SK-N-SH (cell line): ENCODE data around the gene CT55. TPM values are rescaled to one million over a fixed set of nuclear protein-coding genes. Genes with fewer than 3 reads are reported as not detected.

Experiments used
- CTCF ChIA-PET: fragments of 300-600, 350-600 bp; formaldehyde crosslinking; extraction: SDS; loops from one replicate; lab custom pipeline; 2021; lab: Yijun Ruan, JAX
- POLR2A ChIA-PET: fragments of 350-600 bp; sonication (Branson Sonifier 250); formaldehyde crosslinking; extraction: SDS; loops from one replicate; lab custom pipeline; 2020; ENCODE audit warnings: antibody characterized with exemption, inconsistent platforms; lab: Yijun Ruan, JAX
- DNase-seq: peaks from one replicate; pipeline ENCODE4 v3.0.0; 2012
- H2AFZ ChIP-seq: fragments of 200-600 bp; sonication (generic); 2 replicates; pipeline ENCODE4 v1.8.1; 2016; ENCODE audit warnings: antibody characterized with exemption, mild to moderate bottlenecking, low read depth
- H3F3A ChIP-seq: fragments of 200-600 bp; sonication (generic); replicated peaks from 2 replicates; pipeline ENCODE3; 2016; ENCODE audit warnings: antibody characterized with exemption, mild to moderate bottlenecking; ENCODE audit not compliant: insufficient read depth
- H3K27ac ChIP-seq, 2 experiments: fragments of 200-500 bp in 1 of 2; fragments of 200-600 bp in 1 of 2; sonication (Bioruptor generic) in 1 of 2; sonication (generic), shearing (Covaris generic) in 1 of 2; 2 replicates each; pipeline versions ENCODE4 v1.5.1 to v1.6.1; 2014 to 2016; ENCODE audit warnings: low read depth in 2 of 2, inconsistent platforms in 1 of 2, low read length in 1 of 2, mild to moderate bottlenecking in 1 of 2, mixed read lengths in 1 of 2
- H3K27me3 ChIP-seq: fragments of 200-600 bp; sonication (generic), shearing (Covaris generic); 2 replicates; pipeline ENCODE4 v1.6.1; 2016; ENCODE audit warnings: mixed run types; ENCODE audit not compliant: insufficient read depth
- H3K36me3 ChIP-seq, 2 experiments: fragments of 200-500 bp in 1 of 2; fragments of 200-600 bp in 1 of 2; sonication (Bioruptor generic) in 1 of 2; sonication (generic) in 1 of 2; replicated peaks in 1 of 2; 2 replicates each; pipeline versions ENCODE3 to v1.5.1; 2014 to 2016; ENCODE audit warnings: low read length in 1 of 2, mild to moderate bottlenecking in 1 of 2; ENCODE audit not compliant: insufficient read depth in 2 of 2, control insufficient read depth in 1 of 2
- H3K4me1 ChIP-seq, 2 experiments: fragments of 200-500 bp in 1 of 2; fragments of 200-600 bp in 1 of 2; sonication (Bioruptor generic) in 1 of 2; sonication (generic), shearing (Covaris generic) in 1 of 2; 2 replicates each; pipeline versions ENCODE4 v1.5.1 to v1.6.1; 2014 to 2016; ENCODE audit warnings: low read depth in 1 of 2, low read length in 1 of 2, mixed run types in 1 of 2; ENCODE audit not compliant: insufficient read depth in 2 of 2, control insufficient read depth in 1 of 2
- H3K4me2 ChIP-seq: fragments of 200-600 bp; sonication (generic), shearing (Covaris generic); 2 replicates; pipeline ENCODE4 v1.6.1; 2017; ENCODE audit warnings: mixed run types
- H3K4me3 ChIP-seq, 2 experiments: fragments of 200-500 bp in 1 of 2; fragments of 200-600 bp in 1 of 2; sonication (Bioruptor generic) in 1 of 2; sonication (generic), shearing (Covaris generic) in 1 of 2; 2 replicates each; pipeline versions ENCODE4 v1.5.1 to v1.8.1; 2014 to 2016; ENCODE audit warnings: low read depth in 2 of 2, inconsistent platforms in 1 of 2, low read length in 1 of 2, mild to moderate bottlenecking in 1 of 2, mixed read lengths in 1 of 2, moderate library complexity in 1 of 2
- H3K79me2 ChIP-seq: fragments of 200-600 bp; sonication (generic); 2 replicates; pipeline ENCODE4 v1.8.1; 2017; ENCODE audit warnings: mild to moderate bottlenecking; ENCODE audit not compliant: insufficient read depth
- H3K9ac ChIP-seq: fragments of 200-600 bp; sonication (generic); 2 replicates; pipeline ENCODE4 v1.6.1; 2017; ENCODE audit warnings: mixed run types
- H3K9me2 ChIP-seq: fragments of 200-600 bp; sonication (generic); 2 replicates; pipeline ENCODE4 v1.6.1; 2017; ENCODE audit warnings: mixed run types
- H3K9me3 ChIP-seq: fragments of 200-600 bp; sonication (generic); 2 replicates; pipeline ENCODE4 v1.6.1; 2017; ENCODE audit warnings: mixed run types, mild to moderate bottlenecking, moderate library complexity
- H4K20me1 ChIP-seq: fragments of 200-600 bp; sonication (generic); 2 replicates; pipeline ENCODE4 v1.6.1; 2017; ENCODE audit warnings: mild to moderate bottlenecking, mixed run types; ENCODE audit not compliant: insufficient read depth
- EP300 ChIP-seq, 2 experiments: IDR thresholded peaks; 2 replicates each; pipeline versions ENCODE4 v1.4.0 to v1.6.1; 2012; ENCODE audit warnings: borderline replicate concordance in 1 of 2, low read depth in 1 of 2, low read length in 1 of 2
- EZH2phosphoT487 ChIP-seq: fragments of 200-600 bp; sonication (generic); IDR thresholded peaks from 2 replicates; pipeline ENCODE4 v1.6.1; 2017; ENCODE audit warnings: low read depth, mixed run types, mild to moderate bottlenecking, antibody characterized with exemption, moderate library complexity, borderline replicate concordance
- FOSL2 ChIP-seq: IDR thresholded peaks from 2 replicates; pipeline ENCODE4 v1.4.0; 2012; ENCODE audit warnings: low read depth, mild to moderate bottlenecking, moderate library complexity, borderline replicate concordance
- FOXJ3 ChIP-seq: sonication (generic); formaldehyde crosslinking; IDR thresholded peaks from 2 replicates; pipeline ENCODE4 v1.5.1; 2020; ENCODE audit warnings: mild to moderate bottlenecking, missing genetic modification reagents
- FOXM1 ChIP-seq: IDR thresholded peaks from 2 replicates; pipeline ENCODE4 v1.4.0; 2012; ENCODE audit warnings: low read depth, mild to moderate bottlenecking
- GABPA ChIP-seq: IDR thresholded peaks from 2 replicates; pipeline ENCODE4 v1.4.0; 2012; ENCODE audit warnings: low read depth, mild to moderate bottlenecking
- JUND ChIP-seq: IDR thresholded peaks from 2 replicates; pipeline ENCODE4 v1.4.0; 2012
- MEF2A ChIP-seq: IDR thresholded peaks from 2 replicates; pipeline ENCODE4 v1.4.0; 2012; ENCODE audit warnings: low read depth, borderline replicate concordance
- NFIC ChIP-seq: IDR thresholded peaks from 2 replicates; pipeline ENCODE4 v1.4.0; 2012; ENCODE audit warnings: borderline replicate concordance
- POLR2AphosphoS5 ChIP-seq: IDR thresholded peaks from 2 replicates; pipeline ENCODE4 v1.6.1; 2012; ENCODE audit warnings: low read depth, low read length
- RAD21 ChIP-seq: IDR thresholded peaks from 2 replicates; pipeline ENCODE4 v1.6.1; 2012; ENCODE audit warnings: mild to moderate bottlenecking, low read length
- RCOR1 ChIP-seq: fragments of 150-350 bp; IDR thresholded peaks from 2 replicates; pipeline ENCODE4 v1.6.1; 2017; ENCODE audit warnings: antibody characterized with exemption, low read length
- RFX5 ChIP-seq: IDR thresholded peaks from 2 replicates; pipeline ENCODE4 v1.6.1; 2012; ENCODE audit warnings: mild to moderate bottlenecking, improper control_type of control experiment, low read length
- SMC3 ChIP-seq: IDR thresholded peaks from 2 replicates; pipeline ENCODE4 v1.6.1; 2012; ENCODE audit warnings: low read depth, low read length, improper control_type of control experiment
- TAF1 ChIP-seq: IDR thresholded peaks from 2 replicates; pipeline ENCODE4 v1.6.1; 2012; ENCODE audit warnings: low read depth, mild to moderate bottlenecking, low read length, moderate library complexity, borderline replicate concordance
- TCF12 ChIP-seq: IDR thresholded peaks from 2 replicates; pipeline ENCODE4 v1.4.0; 2012
- TEAD4 ChIP-seq: IDR thresholded peaks from 2 replicates; pipeline ENCODE4 v1.4.0; 2012; ENCODE audit warnings: mild to moderate bottlenecking, borderline replicate concordance; ENCODE audit not compliant: insufficient read depth
- YY1 ChIP-seq: IDR thresholded peaks from 2 replicates; pipeline ENCODE4 v1.4.0; 2012; ENCODE audit warnings: low read depth, mild to moderate bottlenecking
- ZBTB33 ChIP-seq: IDR thresholded peaks from 2 replicates; pipeline ENCODE4 v1.4.0; 2012; ENCODE audit warnings: low read depth, borderline replicate concordance
- WGBS: methylation state at CpG from one replicate; pipeline ENCODE4 v1.1.6; 2017; ENCODE audit warnings: low lambda C conversion rate; 5-methylcytosine and 5-hydroxymethylcytosine counted together
- polyA plus RNA-seq, 3 experiments: library from polyadenylated mRNA; depleted of rRNA; stranded (reverse); fragments of >200 nt; gene quantifications; 2 replicates each; pipeline ENCODE4 v1.2.3, GENCODE V29; 2012
- TF ChIP-seq, protein P1 (sequence below): fragments of 200-600 bp; sonication (generic); IDR thresholded peaks from 2 replicates; pipeline ENCODE4 v1.6.1; 2017; ENCODE audit warnings: antibody characterized with exemption, mild to moderate bottlenecking, moderate library complexity
- TF ChIP-seq, protein P2 (sequence below): IDR thresholded peaks from 2 replicates; pipeline ENCODE4; 2012

Gene CT55
- polyA plus RNA-seq, 1 of the 3 experiments (the other 2 are of a cell fraction), result 1.5 TPM

- DNase-seq, result peak; percentile 57
- Histone ChIP-seq H4K20me1 (no peaks in the 10 kb centered on the region), H3K9ac (no peak overlapping the region), H2AFZ (no peak overlapping the region), H3F3A (no peaks in the 10 kb centered on the region), H3K9me2 (no peaks in the 10 kb centered on the region), H3K79me2 (no peaks in the 10 kb centered on the region), H3K9me3 (no peaks in the 10 kb centered on the region), H3K27me3 (peaks cover 19% of the 10 kb centered on the region), H3K4me2 (no peak overlapping the region), H3K4me1 (no peaks in the 10 kb centered on the region), H3K4me3 (no peak overlapping the region), H3K36me3 (no peaks in the 10 kb centered on the region), H3K27ac (no peak overlapping the region)
- WGBS, result 2% methylated on average over 8 of the region's 8 CpGs
- TF ChIP-seq MEF2A, result no peak
- TF ChIP-seq RCOR1, result no peak
- peak; percentile 74 for TF ChIP-seq SMC3
- TF ChIP-seq TEAD4, result no peak
- TF ChIP-seq, protein P1, sequence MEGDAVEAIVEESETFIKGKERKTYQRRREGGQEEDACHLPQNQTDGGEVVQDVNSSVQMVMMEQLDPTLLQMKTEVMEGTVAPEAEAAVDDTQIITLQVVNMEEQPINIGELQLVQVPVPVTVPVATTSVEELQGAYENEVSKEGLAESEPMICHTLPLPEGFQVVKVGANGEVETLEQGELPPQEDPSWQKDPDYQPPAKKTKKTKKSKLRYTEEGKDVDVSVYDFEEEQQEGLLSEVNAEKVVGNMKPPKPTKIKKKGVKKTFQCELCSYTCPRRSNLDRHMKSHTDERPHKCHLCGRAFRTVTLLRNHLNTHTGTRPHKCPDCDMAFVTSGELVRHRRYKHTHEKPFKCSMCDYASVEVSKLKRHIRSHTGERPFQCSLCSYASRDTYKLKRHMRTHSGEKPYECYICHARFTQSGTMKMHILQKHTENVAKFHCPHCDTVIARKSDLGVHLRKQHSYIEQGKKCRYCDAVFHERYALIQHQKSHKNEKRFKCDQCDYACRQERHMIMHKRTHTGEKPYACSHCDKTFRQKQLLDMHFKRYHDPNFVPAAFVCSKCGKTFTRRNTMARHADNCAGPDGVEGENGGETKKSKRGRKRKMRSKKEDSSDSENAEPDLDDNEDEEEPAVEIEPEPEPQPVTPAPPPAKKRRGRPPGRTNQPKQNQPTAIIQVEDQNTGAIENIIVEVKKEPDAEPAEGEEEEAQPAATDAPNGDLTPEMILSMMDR, result peak; percentile 64
- TF ChIP-seq JUND, result no peak
- no peak for TF ChIP-seq EZH2phosphoT487
- peak; percentile 80 for TF ChIP-seq RAD21
- CTCF ChIA-PET, result interaction anchor here (0.6 to 1.6 kb wide), 15 partner anchors 19 to 410 kb away, joined by 3 to 10 read pairs (median 3); no protein-coding TSS in a partner anchor
- POLR2A ChIA-PET, result no interaction called here
Measured at GRCh38 chrX:135185795-135186443, 14.7 kb upstream of the CT55 start.

GRCh38 chrX:135178636-135179035, 7.4 kb upstream of the CT55 start:
- ChIA-PET CTCF (no interaction called here), POLR2A (no interaction called here)
- H3K27me3 ChIP-seq, result peaks cover 18% of the 10 kb centered on the region; the same call in 1 of the 2 replicates
- no peak overlapping the region for H3K27ac ChIP-seq
- WGBS, result 0% methylated on average over 2 of the region's 3 CpGs
- no peaks in the 10 kb centered on the region for H4K20me1 ChIP-seq
- H3K4me1 ChIP-seq, result no peaks in the 10 kb centered on the region
- H3K4me3 ChIP-seq, result no peak overlapping the region
- H3K9ac ChIP-seq, result no peak overlapping the region
- no peak overlapping the region for H2AFZ ChIP-seq
- no peaks in the 10 kb centered on the region for H3F3A ChIP-seq
- DNase-seq, result no peak
- H3K79me2 ChIP-seq, result no peaks in the 10 kb centered on the region
- H3K4me2 ChIP-seq, result no peak overlapping the region
- no peaks in the 10 kb centered on the region for H3K9me3 ChIP-seq
- H3K36me3 ChIP-seq, result no peaks in the 10 kb centered on the region
- H3K9me2 ChIP-seq, result no peaks in the 10 kb centered on the region
- TF ChIP-seq, protein P2, sequence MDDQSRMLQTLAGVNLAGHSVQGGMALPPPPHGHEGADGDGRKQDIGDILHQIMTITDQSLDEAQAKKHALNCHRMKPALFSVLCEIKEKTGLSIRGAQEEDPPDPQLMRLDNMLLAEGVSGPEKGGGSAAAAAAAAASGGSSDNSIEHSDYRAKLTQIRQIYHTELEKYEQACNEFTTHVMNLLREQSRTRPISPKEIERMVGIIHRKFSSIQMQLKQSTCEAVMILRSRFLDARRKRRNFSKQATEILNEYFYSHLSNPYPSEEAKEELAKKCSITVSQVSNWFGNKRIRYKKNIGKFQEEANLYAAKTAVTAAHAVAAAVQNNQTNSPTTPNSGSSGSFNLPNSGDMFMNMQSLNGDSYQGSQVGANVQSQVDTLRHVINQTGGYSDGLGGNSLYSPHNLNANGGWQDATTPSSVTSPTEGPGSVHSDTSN, result no peak
- no peak for TF ChIP-seq YY1
- no peak for TF ChIP-seq TCF12
- TF ChIP-seq RAD21, result no peak
- TF ChIP-seq, protein P1, result no peak
- no peak for TF ChIP-seq POLR2AphosphoS5
- no peak for TF ChIP-seq FOXJ3
- no peak for TF ChIP-seq FOSL2
- TF ChIP-seq RFX5, result no peak
- no peak for TF ChIP-seq TAF1
- no peak for TF ChIP-seq NFIC
- no peak for TF ChIP-seq EZH2phosphoT487
- TF ChIP-seq FOXM1, result no peak
- no peak for TF ChIP-seq ZBTB33
- no peak for TF ChIP-seq EP300 (IDR thresholded peaks at IDR 0.05; ENCODE audit: borderline replicate concordance in 1 of 2, low read depth in 1 of 2, low read length in 1 of 2)
- no peak for TF ChIP-seq GABPA
- no peak for TF ChIP-seq SMC3
